ENCODE measurements around the gene PPM1M.
A peak's percentile ranks its signal among the peaks of the same experiment; 100 is the strongest.

PPM1M gene, protein sequence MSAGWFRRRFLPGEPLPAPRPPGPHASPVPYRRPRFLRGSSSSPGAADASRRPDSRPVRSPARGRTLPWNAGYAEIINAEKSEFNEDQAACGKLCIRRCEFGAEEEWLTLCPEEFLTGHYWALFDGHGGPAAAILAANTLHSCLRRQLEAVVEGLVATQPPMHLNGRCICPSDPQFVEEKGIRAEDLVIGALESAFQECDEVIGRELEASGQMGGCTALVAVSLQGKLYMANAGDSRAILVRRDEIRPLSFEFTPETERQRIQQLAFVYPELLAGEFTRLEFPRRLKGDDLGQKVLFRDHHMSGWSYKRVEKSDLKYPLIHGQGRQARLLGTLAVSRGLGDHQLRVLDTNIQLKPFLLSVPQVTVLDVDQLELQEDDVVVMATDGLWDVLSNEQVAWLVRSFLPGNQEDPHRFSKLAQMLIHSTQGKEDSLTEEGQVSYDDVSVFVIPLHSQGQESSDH

GRCh38 chr3:52245322-52246263 is at the start of gene PPM1M:
PPM1M (plus strand) TSS chr3:52245759; CDS start chr3:52245825, 66 bp downstream.
- peak within 1 kb of the TSS; percentile 86 for H3K4me3 ChIP-seq (ENCODE audit: low read depth, low read length)
- peak; percentile 54 for DNase-seq (ENCODE audit: low read depth)
- TF ChIP-seq, protein P1, sequence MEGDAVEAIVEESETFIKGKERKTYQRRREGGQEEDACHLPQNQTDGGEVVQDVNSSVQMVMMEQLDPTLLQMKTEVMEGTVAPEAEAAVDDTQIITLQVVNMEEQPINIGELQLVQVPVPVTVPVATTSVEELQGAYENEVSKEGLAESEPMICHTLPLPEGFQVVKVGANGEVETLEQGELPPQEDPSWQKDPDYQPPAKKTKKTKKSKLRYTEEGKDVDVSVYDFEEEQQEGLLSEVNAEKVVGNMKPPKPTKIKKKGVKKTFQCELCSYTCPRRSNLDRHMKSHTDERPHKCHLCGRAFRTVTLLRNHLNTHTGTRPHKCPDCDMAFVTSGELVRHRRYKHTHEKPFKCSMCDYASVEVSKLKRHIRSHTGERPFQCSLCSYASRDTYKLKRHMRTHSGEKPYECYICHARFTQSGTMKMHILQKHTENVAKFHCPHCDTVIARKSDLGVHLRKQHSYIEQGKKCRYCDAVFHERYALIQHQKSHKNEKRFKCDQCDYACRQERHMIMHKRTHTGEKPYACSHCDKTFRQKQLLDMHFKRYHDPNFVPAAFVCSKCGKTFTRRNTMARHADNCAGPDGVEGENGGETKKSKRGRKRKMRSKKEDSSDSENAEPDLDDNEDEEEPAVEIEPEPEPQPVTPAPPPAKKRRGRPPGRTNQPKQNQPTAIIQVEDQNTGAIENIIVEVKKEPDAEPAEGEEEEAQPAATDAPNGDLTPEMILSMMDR (IDR thresholded peaks at IDR 0.05; ENCODE audit: insufficient read depth, low read depth, low read length, missing control alignments): no peak

DNA sequence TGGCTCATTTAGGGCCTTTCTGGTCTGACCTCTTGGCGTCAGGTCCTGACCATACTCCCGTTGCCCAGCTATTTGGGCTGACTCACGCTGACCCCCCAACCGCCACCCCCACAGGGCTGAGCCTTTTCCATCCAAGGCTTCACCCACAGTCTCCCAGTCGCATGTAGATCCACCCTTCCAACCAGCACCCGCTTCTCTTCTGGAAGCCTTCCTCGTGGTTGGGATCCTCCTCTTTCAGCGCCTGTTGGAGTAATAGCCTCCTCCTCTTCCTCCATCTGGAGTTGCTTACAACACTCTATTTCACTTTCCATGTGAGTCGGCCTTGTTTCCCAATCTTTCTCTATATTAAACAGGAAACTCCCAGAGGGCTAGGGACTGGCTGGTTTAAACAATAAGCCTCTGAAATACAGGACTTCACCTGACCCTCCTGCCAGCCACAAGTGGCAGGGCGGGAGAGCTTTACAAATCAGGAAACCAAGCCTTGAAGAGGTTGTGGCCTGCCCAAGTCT is 49.7 kb upstream of the PPM1M start:
- H3K4me3 ChIP-seq (ENCODE audit: low read depth, low read length): no peak overlapping the region
- TF ChIP-seq, protein P1 (IDR thresholded peaks at IDR 0.05; ENCODE audit: insufficient read depth, low read depth, low read length, missing control alignments): no peak
- no peak for DNase-seq (ENCODE audit: low read depth)

DNA sequence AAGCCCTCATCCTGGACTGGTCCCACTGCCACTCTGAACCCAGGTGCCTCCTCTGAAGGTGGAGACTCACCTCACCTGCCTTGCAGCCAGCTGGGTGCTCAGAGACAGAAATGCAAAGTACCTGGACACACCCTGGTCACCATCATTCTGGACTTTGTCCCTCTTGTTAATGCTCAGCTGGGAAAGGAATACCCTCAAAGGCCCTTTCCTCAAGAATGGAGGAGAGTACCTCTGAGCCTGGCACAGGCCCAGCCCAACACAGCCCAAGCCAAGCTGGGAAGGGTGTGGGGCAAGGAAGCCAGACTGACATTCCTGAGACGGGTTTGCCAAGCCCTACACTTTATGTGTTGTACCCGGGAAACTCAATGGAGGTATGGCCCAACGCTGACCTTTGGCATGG is 48.6 kb upstream of the PPM1M start:
- DNase-seq (ENCODE audit: low read depth): no peak
- H3K4me3 ChIP-seq (ENCODE audit: low read depth, low read length): no peak overlapping the region
- TF ChIP-seq, protein P1 (IDR thresholded peaks at IDR 0.05; ENCODE audit: insufficient read depth, low read depth, low read length, missing control alignments): no peak

GRCh38 chr3:52197499-52197841 is 48.1 kb upstream of the PPM1M start:
- peak overlapping the region; percentile 82 for H3K4me3 ChIP-seq (ENCODE audit: low read depth, low read length)
- TF ChIP-seq, protein P1 (IDR thresholded peaks at IDR 0.05; ENCODE audit: insufficient read depth, low read depth, low read length, missing control alignments): no peak
- DNase-seq (ENCODE audit: low read depth): no peak

GRCh38 chr3:52197842-52198625 is 47.5 kb upstream of the PPM1M start, which contains the start of gene ALAS1:
ALAS1 (plus strand) TSS chr3:52198160; CDS start chr3:52199242, 1,082 bp downstream.
- peak within 1 kb of the TSS; percentile 82 for H3K4me3 ChIP-seq (ENCODE audit: low read depth, low read length)
- TF ChIP-seq, protein P1 (IDR thresholded peaks at IDR 0.05; ENCODE audit: insufficient read depth, low read depth, low read length, missing control alignments): no peak
- DNase-seq (ENCODE audit: low read depth): peak; percentile 95

Data from GM12865 (cell line).